ENCODE data around the gene F2RL3. TPM values are rescaled to one million over a fixed set of nuclear protein-coding genes. Genes with fewer than 3 reads are reported as not detected.

F2RL3 gene
- total RNA-seq, 1 donor from 2014 or later: not detected

GRCh38 chr19:16847430-16847829 is 41.4 kb upstream of the F2RL3 start:
- H3K27ac Mint-ChIP-seq (ENCODE audit: unreplicated experiment): no peak overlapping the region
- H3K27me3 Mint-ChIP-seq (ENCODE audit: low read depth, unreplicated experiment): no peaks in the 10 kb centered on the region
- Histone ChIP-seq H3K27ac (ENCODE audit: low read depth, low read length) (no peak overlapping the region), H3K36me3 (ENCODE audit: insufficient read depth, low read length) (peaks cover 31% of the 10 kb centered on the region), H3K79me2 (ENCODE audit: insufficient read depth, low read length) (peaks cover 24% of the 10 kb centered on the region), H3K9me3 (ENCODE audit: insufficient read depth, low read depth, low read length) (no peaks in the 10 kb centered on the region), H3K4me1 (ENCODE audit: insufficient read depth, low read length) (peaks cover 23% of the 10 kb centered on the region), H2AFZ (ENCODE audit: low read depth, low read length) (no peak overlapping the region), H4K20me1 (ENCODE audit: insufficient read depth, low read length) (peaks cover 82% of the 10 kb centered on the region), H3K27me3 (ENCODE audit: insufficient read depth, low read length) (no peaks in the 10 kb centered on the region), H3K4me3 (ENCODE audit: insufficient read depth, low read depth, low read length) (no peak overlapping the region), H3K9ac (ENCODE audit: low read length) (no peak overlapping the region), H3K4me2 (ENCODE audit: low read length) (no peak overlapping the region)
- peaks cover 11% of the 10 kb centered on the region for H3K4me1 Mint-ChIP-seq (ENCODE audit: low read depth, unreplicated experiment)
- TF ChIP-seq, protein P1, sequence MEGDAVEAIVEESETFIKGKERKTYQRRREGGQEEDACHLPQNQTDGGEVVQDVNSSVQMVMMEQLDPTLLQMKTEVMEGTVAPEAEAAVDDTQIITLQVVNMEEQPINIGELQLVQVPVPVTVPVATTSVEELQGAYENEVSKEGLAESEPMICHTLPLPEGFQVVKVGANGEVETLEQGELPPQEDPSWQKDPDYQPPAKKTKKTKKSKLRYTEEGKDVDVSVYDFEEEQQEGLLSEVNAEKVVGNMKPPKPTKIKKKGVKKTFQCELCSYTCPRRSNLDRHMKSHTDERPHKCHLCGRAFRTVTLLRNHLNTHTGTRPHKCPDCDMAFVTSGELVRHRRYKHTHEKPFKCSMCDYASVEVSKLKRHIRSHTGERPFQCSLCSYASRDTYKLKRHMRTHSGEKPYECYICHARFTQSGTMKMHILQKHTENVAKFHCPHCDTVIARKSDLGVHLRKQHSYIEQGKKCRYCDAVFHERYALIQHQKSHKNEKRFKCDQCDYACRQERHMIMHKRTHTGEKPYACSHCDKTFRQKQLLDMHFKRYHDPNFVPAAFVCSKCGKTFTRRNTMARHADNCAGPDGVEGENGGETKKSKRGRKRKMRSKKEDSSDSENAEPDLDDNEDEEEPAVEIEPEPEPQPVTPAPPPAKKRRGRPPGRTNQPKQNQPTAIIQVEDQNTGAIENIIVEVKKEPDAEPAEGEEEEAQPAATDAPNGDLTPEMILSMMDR (IDR thresholded peaks at IDR 0.05; ENCODE audit: insufficient read depth, low read depth, low read length): no peak
- no peak for TF ChIP-seq EZH2 (IDR thresholded peaks at IDR 0.05; ENCODE audit: insufficient read depth, low read length)
- FAIRE-seq (no peak), DNase-seq (ENCODE audit: low read depth) (no peak)
- peaks cover 3% of the 10 kb centered on the region for H3K9me3 Mint-ChIP-seq (ENCODE audit: unreplicated experiment)
- H3K4me3 Mint-ChIP-seq (ENCODE audit: unreplicated experiment): no peak overlapping the region
- H3K36me3 Mint-ChIP-seq (ENCODE audit: low read depth, unreplicated experiment): peaks cover 32% of the 10 kb centered on the region

- no peak for FAIRE-seq
- no peak for DNase-seq (ENCODE audit: low read depth)
- H3K36me3 ChIP-seq (ENCODE audit: insufficient read depth, low read length): peaks cover 35% of the 10 kb centered on the region
Measured at GRCh38 chr19:16849168-16849567, 39.6 kb upstream of the F2RL3 start.

DNA sequence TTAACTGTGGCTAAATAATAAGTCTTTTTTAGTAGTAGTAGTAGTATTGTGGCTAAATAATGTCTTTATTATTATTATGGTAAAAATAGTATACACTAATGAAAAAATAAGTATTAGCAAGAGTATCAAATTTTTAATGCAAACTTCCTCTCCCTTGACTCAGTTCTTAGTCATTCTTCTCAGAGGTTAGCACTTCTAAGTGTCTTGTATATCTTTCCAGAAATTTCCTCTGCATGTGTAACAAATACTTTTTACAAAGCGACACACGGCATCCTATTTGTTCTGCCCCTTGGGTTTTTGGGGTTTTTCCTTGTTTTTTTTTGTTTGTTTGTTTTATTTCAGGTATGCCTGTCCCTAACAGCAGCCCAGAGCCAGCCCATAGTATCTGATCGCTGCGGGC is 38.7 kb upstream of the F2RL3 start:
- peaks cover 21% of the 10 kb centered on the region for H3K79me2 ChIP-seq (ENCODE audit: insufficient read depth, low read length)
- peaks cover 23% of the 10 kb centered on the region for H3K4me1 ChIP-seq (ENCODE audit: insufficient read depth, low read length)
- DNase-seq (ENCODE audit: low read depth) (peak; percentile 50), FAIRE-seq (no peak)
- no peak for TF ChIP-seq EZH2 (IDR thresholded peaks at IDR 0.05; ENCODE audit: insufficient read depth, low read length)
- TF ChIP-seq, protein P1 (IDR thresholded peaks at IDR 0.05; ENCODE audit: insufficient read depth, low read depth, low read length): no peak
- Mint-ChIP-seq H3K36me3 (ENCODE audit: low read depth, unreplicated experiment) (peaks cover 34% of the 10 kb centered on the region), H3K27me3 (ENCODE audit: low read depth, unreplicated experiment) (no peaks in the 10 kb centered on the region), H3K27ac (ENCODE audit: unreplicated experiment) (no peak overlapping the region), H3K9me3 (ENCODE audit: unreplicated experiment) (no peaks in the 10 kb centered on the region), H3K4me1 (ENCODE audit: low read depth, unreplicated experiment) (peaks cover 11% of the 10 kb centered on the region), H3K4me3 (ENCODE audit: unreplicated experiment) (no peak overlapping the region)
- H2AFZ ChIP-seq (ENCODE audit: low read depth, low read length): no peak overlapping the region
- peak overlapping the region; percentile 71 for H3K27ac ChIP-seq (ENCODE audit: low read depth, low read length)
- peak overlapping the region; percentile 77 for H3K4me2 ChIP-seq (ENCODE audit: low read length)
- H3K4me3 ChIP-seq (ENCODE audit: insufficient read depth, low read depth, low read length): no peak overlapping the region
- H4K20me1 ChIP-seq (ENCODE audit: insufficient read depth, low read length): peaks cover 72% of the 10 kb centered on the region
- H3K27me3 ChIP-seq (ENCODE audit: insufficient read depth, low read length): no peaks in the 10 kb centered on the region
- peak overlapping the region; percentile 65 for H3K9ac ChIP-seq (ENCODE audit: low read length)
- H3K9me3 ChIP-seq (ENCODE audit: insufficient read depth, low read depth, low read length): no peaks in the 10 kb centered on the region
- peaks cover 43% of the 10 kb centered on the region for H3K36me3 ChIP-seq (ENCODE audit: insufficient read depth, low read length)

More at GRCh38 chr19:16849168-16849567, 39.6 kb upstream of the F2RL3 start:
- Mint-ChIP-seq H3K36me3 (ENCODE audit: low read depth, unreplicated experiment) (peaks cover 26% of the 10 kb centered on the region), H3K9me3 (ENCODE audit: unreplicated experiment) (no peaks in the 10 kb centered on the region), H3K27me3 (ENCODE audit: low read depth, unreplicated experiment) (no peaks in the 10 kb centered on the region), H3K27ac (ENCODE audit: unreplicated experiment) (no peak overlapping the region), H3K4me3 (ENCODE audit: unreplicated experiment) (no peak overlapping the region), H3K4me1 (ENCODE audit: low read depth, unreplicated experiment) (peaks cover 11% of the 10 kb centered on the region)
- Histone ChIP-seq H3K27me3 (ENCODE audit: insufficient read depth, low read length) (no peaks in the 10 kb centered on the region), H2AFZ (ENCODE audit: low read depth, low read length) (no peak overlapping the region), H3K9me3 (ENCODE audit: insufficient read depth, low read depth, low read length) (no peaks in the 10 kb centered on the region), H3K79me2 (ENCODE audit: insufficient read depth, low read length) (peaks cover 28% of the 10 kb centered on the region), H3K9ac (ENCODE audit: low read length) (no peak overlapping the region), H4K20me1 (ENCODE audit: insufficient read depth, low read length) (peaks cover 82% of the 10 kb centered on the region), H3K27ac (ENCODE audit: low read depth, low read length) (peak overlapping the region; percentile 71), H3K4me3 (ENCODE audit: insufficient read depth, low read depth, low read length) (no peak overlapping the region), H3K4me1 (ENCODE audit: insufficient read depth, low read length) (peaks cover 23% of the 10 kb centered on the region), H3K4me2 (ENCODE audit: low read length) (peak overlapping the region; percentile 19)
- no peak for TF ChIP-seq EZH2 (IDR thresholded peaks at IDR 0.05; ENCODE audit: insufficient read depth, low read length)
- TF ChIP-seq, protein P1 (IDR thresholded peaks at IDR 0.05; ENCODE audit: insufficient read depth, low read depth, low read length): no peak
